UCSD-AML1 (cell line): ENCODE measurements around the gene UNC119B.
"Not testable (repeated sequence)": the region's sequence is repeated elsewhere in the genome, so short reads cannot be mapped to it uniquely, and the experiment has no call there.

Source experiments
- DNase-seq: peaks from one replicate; lab custom pipeline; 2025; ENCODE audit not compliant: unreplicated experiment; lab: John Stamatoyannopoulos, UW

UNC119B gene

DNA sequence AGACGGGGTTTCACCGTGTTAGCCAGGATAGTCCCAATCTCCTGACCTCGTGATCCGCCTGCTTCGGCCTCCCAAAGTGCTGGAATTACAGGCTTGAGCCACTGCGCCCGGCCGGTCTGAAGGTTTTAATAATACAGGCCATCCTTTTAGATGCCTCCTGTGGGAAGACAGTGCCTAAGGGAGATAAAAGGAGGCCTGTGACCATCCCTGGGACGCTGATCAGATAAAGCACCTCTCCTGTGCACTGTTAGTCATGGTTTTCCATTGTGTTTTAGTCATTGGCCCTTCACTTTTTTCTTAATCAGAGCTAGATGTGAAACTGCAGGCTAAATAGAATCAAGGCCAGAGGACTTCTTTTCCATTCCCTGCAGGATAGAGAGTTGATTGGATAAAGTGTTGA, 7.8 kb downstream of the UNC119B start:
- DNase-seq: no peak

DNA sequence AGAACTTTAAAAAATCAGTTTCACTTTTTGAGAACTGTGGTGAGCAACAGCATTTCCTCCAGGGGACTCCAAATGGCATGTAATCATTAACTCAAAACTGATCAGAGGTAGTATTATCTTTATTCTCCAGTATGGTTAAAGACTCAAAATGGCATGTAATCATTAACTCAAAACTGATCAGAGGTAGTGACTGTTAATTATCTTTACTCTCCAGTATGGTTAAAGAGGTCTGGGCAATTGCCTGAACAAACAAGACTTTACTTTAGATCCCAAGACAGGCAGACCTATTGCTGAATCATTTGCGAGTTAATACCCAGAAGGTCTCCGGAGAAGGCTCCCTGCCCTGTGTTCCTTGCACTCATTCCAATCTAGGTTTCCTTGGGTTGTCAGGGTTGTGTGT, 8.8 kb downstream of the UNC119B start:
- DNase-seq: no peak

DNA sequence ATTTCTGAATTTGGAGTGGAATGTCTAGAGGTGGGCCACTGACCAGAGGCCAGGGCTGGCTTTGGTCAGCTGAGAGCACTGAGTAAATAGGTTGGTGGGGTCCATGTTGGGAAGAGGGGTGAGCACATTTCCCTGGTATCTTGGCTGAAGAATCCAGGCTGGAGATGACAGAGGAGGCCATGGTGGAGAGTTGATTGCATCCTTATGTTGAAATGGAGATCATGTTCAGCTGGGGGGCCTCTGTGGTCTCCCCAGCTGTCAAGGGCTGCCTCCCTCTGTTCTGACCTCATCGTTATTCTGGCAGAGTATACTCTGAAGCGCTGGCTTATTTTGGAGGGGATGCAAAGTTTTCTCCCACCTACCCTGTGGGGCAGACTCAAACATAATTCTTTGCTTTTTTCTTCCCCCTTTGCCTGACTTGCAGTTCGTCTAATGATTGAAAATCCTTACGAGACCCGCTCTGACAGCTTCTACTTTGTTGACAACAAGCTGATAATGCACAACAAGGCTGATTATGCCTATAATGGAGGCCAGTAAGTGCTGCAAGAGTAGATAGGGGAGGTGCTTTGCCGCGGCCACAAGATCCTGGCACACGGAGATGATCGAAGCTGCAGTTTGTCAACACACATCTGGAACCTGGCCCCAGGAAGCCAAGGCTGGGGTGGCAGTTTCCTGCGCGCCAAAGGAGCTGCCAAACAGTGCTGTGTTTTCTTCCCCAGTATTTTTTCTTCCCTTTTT, 9.4 kb downstream of the UNC119B start:
- peak; percentile 26 for DNase-seq

- no peak for DNase-seq
These were observed 10.2 kb downstream of the UNC119B start for GRCh38 chr12:120720234-120720986.

- DNase-seq: no peak
These were observed 10.9 kb downstream of the UNC119B start for GRCh38 chr12:120720987-120721801.

DNA sequence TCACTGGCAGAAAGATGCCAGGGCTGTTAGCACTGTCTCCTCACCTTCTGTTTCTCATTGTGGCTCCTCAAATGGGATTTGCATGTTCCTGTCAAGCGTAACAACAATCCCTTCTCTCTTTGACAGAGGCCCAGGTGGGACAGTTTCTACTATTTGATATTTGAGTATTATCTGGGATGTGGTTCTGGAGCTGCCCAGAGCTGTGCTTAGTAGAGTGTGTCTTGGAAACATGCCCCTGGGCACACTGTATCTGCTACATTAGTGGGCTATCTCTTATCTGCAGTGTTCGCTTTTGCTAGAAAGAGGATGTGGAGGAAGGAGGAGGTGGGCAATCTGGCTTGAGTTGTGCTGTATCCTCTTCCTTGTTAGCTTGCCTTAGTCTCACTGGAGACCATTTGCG, 11.6 kb downstream of the UNC119B start:
- no peak for DNase-seq

DNA sequence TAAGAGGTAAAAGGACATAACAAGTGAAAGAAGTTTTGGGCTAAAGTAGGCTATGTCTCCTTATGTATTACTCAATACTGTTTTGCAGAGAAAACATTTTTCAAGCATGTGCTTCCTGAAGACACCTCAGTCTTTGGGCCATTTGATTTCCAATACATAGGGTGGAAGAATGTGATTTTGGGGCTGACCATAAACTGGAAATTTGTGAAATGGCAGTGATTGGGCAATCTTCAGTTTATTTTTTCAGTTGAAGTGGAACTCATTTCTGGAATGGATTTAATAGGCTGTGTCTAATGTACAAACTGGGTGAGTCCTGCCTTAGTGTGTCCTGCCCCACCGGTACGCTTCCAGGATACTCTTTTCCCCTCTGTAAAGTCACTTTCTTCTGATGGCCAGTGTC, 12.5 kb downstream of the UNC119B start:
- DNase-seq: no peak

DNA sequence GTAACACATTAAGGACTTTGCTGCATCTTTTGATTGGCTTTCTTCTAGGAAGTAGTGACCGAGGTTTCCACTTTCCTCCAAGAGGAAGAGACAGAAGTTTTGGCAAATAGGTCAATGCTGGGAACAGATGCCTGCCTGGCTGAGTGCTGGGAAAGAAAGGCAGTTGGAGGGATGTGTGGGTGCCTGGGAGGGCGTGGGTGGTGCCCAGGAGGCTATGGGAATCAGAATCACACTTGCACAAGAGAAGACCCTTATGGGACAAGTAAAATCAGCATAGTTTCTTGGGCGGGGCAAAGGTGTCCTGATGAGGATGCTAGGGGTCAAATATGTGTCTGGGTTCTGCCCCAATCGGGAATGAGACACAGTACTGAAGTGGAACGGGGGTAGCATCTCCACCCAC, 14.5 kb downstream of the UNC119B start:
- no peak for DNase-seq

DNA sequence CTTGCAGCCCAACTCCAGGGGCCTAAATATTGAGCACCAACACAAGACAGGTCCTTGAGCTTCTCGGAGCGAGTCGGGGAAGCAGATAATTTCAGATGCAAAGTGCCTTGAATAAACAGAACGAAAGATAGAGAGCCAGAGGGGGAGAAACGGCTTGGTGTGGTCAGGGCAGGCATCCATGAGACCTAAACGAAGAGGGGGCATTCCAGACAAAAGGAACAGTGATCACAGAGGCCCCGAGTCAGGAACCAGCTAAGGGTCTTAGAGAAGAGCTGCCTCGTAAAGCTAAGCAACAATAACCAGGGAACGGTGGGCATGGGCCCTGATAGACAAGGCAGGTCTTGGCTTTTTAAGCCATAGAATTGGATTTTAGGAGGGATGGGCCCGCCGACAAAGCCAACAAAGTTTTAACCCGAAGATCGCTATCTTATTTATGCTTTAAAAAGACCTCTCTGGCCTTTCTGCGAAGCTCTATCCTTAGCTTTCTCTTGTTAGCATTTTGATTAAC, 14.9 kb downstream of the UNC119B start:
- DNase-seq: no peak

- peak; percentile 81 for DNase-seq
These were observed 15.6 kb downstream of the UNC119B start, which contains the start of gene ACADS for GRCh38 chr12:120725659-120726509. Gene ACADS (plus strand): TSS chr12:120725826. CDS start chr12:120725886, 60 bp downstream.

DNA sequence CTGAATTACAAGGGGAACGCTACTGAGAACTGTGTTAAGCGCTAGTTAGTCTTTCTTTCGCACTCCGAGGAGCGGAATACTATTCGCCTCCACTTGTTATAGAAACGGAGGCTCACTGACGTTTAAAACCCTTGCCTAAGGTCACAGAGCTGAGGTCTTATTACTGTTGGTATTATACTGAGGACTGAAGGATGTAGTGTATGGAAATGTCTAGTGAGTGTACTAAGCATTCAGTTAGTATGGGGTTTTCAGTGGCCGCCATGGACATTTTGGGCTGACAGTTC, 16.2 kb downstream of the UNC119B start:
- DNase-seq: no peak

DNA sequence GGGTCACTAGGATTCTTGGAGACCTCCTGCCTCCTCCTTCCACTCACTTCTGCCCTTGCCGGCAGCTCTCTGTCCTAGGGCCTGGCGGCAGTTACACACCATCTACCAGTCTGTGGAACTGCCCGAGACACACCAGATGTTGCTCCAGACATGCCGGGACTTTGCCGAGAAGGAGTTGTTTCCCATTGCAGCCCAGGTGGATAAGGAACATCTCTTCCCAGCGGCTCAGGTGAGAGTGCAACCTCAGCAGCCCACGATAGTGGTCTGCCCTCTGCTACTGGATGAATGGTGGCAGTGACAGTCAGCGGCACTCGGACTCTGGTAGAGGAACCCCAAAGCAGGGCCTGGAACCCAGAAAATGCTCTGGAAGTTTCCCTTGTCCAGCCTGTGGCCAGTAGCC, 16.7 kb downstream of the UNC119B start:
- no peak for DNase-seq

- DNase-seq: not testable (repeated sequence)
These were observed 21.9 kb downstream of the UNC119B start for GRCh38 chr12:120732198-120732597.

DNA sequence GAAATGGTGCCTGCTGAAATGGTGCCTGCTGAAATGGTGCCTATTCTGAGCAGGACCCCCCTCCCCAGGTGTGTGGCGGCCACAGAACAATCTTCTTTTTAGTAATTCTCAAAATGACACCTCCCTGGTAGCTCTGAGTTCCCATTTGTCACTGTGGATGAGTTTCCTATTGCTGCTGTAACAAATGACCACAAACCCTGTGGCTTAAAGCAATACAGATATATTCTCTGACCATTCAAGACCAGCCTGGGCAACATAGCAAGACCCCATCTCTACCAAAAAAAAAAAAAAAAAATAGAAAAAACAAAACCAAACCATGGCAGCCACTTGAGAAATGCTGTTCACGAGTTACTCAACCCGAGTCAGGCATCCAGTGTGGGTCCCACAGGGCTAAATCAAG, 23.3 kb downstream of the UNC119B start:
- DNase-seq: no peak

DNA sequence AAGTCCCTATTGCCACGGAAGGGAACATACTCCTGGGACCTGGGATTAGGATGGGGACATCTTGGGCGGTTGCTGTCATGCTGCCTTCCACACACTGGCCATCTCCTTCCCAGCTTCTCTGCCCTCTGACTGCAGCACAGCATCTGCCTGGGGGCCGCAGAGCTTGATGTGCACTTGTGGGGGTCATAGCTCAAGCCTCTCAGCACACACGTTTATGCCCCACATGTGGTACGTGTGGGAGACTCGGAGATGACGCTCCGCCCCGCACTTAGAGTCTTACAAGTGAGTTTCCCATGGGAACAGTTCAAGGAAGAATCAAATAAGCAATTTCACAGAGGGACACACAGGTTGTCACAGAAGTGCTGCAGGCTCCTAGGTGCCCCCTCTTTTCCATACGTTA, 24.0 kb downstream of the UNC119B start:
- DNase-seq: no peak

GRCh38 chr12:120735181-120735580, 24.9 kb downstream of the UNC119B start:
- no peak for DNase-seq

DNA sequence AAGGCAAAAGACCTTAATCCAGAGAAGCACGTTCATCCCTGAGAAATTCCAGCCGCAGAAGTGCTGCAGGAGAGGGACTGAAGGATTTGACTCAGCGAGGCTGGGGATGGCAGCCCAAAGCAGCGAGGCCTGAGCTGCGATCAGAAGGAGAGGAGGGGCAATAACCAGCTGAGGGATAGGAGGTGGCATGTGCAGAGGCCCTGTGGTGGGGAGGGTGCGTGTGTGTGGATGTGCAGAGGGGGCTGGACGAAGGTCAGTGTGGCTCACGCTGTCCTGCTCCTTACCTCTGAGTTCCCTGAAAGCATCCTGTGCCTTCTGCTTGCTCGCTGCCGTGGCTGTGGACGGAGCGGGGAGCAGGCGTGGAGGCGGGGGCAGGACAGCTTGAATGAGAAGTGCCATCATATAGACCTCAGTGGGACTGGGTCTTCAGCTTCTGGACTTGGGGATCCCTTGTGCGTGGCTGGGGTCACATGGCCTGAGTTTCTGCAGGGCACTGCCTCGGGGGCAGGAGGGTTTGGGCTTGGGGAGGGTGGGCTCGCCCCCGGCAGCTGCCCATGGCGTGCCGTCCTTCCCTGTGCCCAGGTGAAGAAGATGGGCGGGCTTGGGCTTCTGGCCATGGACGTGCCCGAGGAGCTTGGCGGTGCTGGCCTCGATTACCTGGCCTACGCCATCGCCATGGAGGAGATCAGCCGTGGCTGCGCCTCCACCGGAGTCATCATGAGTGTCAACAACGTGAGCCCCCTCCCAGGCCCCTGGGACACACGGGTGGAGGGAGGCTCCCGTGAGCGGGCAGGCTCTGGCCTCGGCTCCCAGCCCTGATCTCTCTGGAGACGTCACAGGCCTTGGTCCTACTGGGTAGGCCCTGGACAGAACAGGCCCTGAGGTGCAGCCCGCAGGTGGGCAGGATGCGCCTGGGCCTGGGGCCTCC, 26.4 kb downstream of the UNC119B start:
- DNase-seq: no peak

GRCh38 chr12:120737557-120738251, 27.4 kb downstream of the UNC119B start:
- DNase-seq: no peak
